Fibroblast of lung (primary cell): Measurements from ENCODE around the gene EVI5.

ENCODE experiments used
- CTCF ChIP-seq, 2 donors: IDR thresholded peaks in 1 of 2; conservative IDR thresholded peaks in 1 of 2; 1 replicate in 1 of 2; 2 replicates in 1 of 2; pipeline ENCODE4 v1.5.1; 2011 to 2012; ENCODE audit warnings: low read length in 2 of 2, control low read depth in 1 of 2, inconsistent platforms in 1 of 2, low read depth in 1 of 2, mild to moderate bottlenecking in 1 of 2
- EZH2 ChIP-seq: IDR thresholded peaks from 2 replicates; pipeline ENCODE4 v1.5.1; 2012; ENCODE audit warnings: low read length, control low read depth, mild to moderate bottlenecking; ENCODE audit errors: missing control alignments

DNA sequence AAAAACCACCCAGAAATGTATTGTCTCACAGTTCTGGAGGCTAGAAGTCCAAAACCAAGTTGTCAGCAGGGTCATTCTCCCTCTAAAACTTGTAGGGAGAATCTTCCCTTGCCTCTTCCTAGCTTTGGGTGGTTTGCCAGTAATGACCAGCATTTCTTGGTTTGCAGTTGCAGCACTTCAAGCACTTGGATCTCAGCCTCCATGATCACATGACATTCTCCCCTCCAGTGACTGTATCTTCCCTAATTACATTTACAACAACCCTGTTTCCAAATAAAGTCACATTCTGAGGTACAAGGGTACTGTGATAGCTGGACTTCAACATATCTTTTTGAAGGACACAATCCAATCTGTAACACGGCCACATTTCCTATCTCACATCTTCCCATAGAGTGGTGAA is 37.2 kb downstream of the EVI5 start:
- TF ChIP-seq CTCF (conservative IDR thresholded peaks at IDR 0.05 in 1 of 2, IDR thresholded peaks at IDR 0.05 in 1 of 2; ENCODE audit: low read depth in 1 of 2, low read length in 2 of 2) (no peak), EZH2 (no peak)
